Type B pancreatic cell (in vitro differentiated cells): ENCODE data around the gene UNC5C. TPM values are rescaled to one million over a fixed set of nuclear protein-coding genes. Genes with fewer than 3 reads are reported as not detected.

ENCODE experiments used
- DNase-seq: peaks from one replicate; pipeline ENCODE4 v3.0.0; 2021; ENCODE audit warnings: mixed read lengths; ENCODE audit not compliant: unreplicated experiment; ENCODE audit errors: extremely low spot score
- H3K27ac Mint-ChIP-seq: 2 replicates; pipeline ENCODE4 v1.8.0; 2021; ENCODE audit warnings: mild to moderate bottlenecking, mixed read lengths
- H3K27me3 Mint-ChIP-seq: 2 replicates; pipeline ENCODE4 v1.8.0; 2021; ENCODE audit warnings: mixed read lengths
- H3K36me3 Mint-ChIP-seq: 2 replicates; pipeline ENCODE4 v1.8.0; 2021; ENCODE audit warnings: mixed read lengths
- H3K4me1 Mint-ChIP-seq: one replicate; pipeline ENCODE4 v1.8.0; 2021; ENCODE audit warnings: mixed read lengths; ENCODE audit not compliant: unreplicated experiment
- H3K4me3 Mint-ChIP-seq: 2 replicates; pipeline ENCODE4 v1.8.0; 2021; ENCODE audit warnings: mild to moderate bottlenecking, mixed read lengths
- H3K9me3 Mint-ChIP-seq: 2 replicates; pipeline ENCODE4 v1.8.0; 2021; ENCODE audit warnings: mixed read lengths
- CTCF ChIP-seq: fragments of 200-600 bp; sonication (generic); conservative IDR thresholded peaks from 2 replicates; pipeline ENCODE4 v1.5.0; 2021; ENCODE audit warnings: antibody characterized with exemption, mild to moderate bottlenecking
- total RNA-seq: library from RNA; stranded (reverse); gene quantifications from 2 replicates; pipeline ENCODE4 v1.2.1, GENCODE V29; 2021; ENCODE audit warnings: low replicate concordance

Gene UNC5C
- total RNA-seq, 1 donor from 2014 or later, result 95.0 TPM

- no peaks in the 10 kb centered on the region for H3K9me3 Mint-ChIP-seq
- H3K27ac Mint-ChIP-seq, result peak overlapping the region; percentile 0
- peaks cover 20% of the 10 kb centered on the region for H3K4me1 Mint-ChIP-seq
- TF ChIP-seq CTCF, result no peak
- no peak overlapping the region for H3K4me3 Mint-ChIP-seq
- no peak for DNase-seq
- no peaks in the 10 kb centered on the region for H3K27me3 Mint-ChIP-seq
- H3K36me3 Mint-ChIP-seq, result peaks cover 3% of the 10 kb centered on the region
Measured at GRCh38 chr4:95129821-95130311, 418.9 kb downstream of the UNC5C start.

GRCh38 chr4:95129031-95129430 lies 419.7 kb downstream of the UNC5C start:
- no peak for DNase-seq
- Mint-ChIP-seq H3K4me3 (no peak overlapping the region), H3K27ac (no peak overlapping the region)

GRCh38 chr4:95124906-95125504 lies 423.8 kb downstream of the UNC5C start:
- no peak overlapping the region for H3K4me3 Mint-ChIP-seq
- H3K4me1 Mint-ChIP-seq, result peaks cover 14% of the 10 kb centered on the region
- TF ChIP-seq CTCF, result peak; percentile 82
- peak overlapping the region; percentile 2 for H3K27ac Mint-ChIP-seq
- no peak for DNase-seq
- no peaks in the 10 kb centered on the region for H3K9me3 Mint-ChIP-seq
- H3K36me3 Mint-ChIP-seq, result no peaks in the 10 kb centered on the region
- H3K27me3 Mint-ChIP-seq, result no peaks in the 10 kb centered on the region

More at GRCh38 chr4:95129031-95129430, 419.7 kb downstream of the UNC5C start:
- Mint-ChIP-seq H3K27me3 (no peaks in the 10 kb centered on the region), H3K4me1 (peaks cover 23% of the 10 kb centered on the region), H3K9me3 (no peaks in the 10 kb centered on the region), H3K36me3 (peaks cover 3% of the 10 kb centered on the region)
- no peak for TF ChIP-seq CTCF

GRCh38 chr4:95122001-95122400 lies 426.8 kb downstream of the UNC5C start:
- no peaks in the 10 kb centered on the region for H3K27me3 Mint-ChIP-seq
- H3K9me3 Mint-ChIP-seq, result no peaks in the 10 kb centered on the region
- peaks cover 22% of the 10 kb centered on the region for H3K4me1 Mint-ChIP-seq
- DNase-seq, result no peak
- no peak overlapping the region for H3K27ac Mint-ChIP-seq
- H3K4me3 Mint-ChIP-seq, result no peak overlapping the region
- H3K36me3 Mint-ChIP-seq, result no peaks in the 10 kb centered on the region
- no peak for TF ChIP-seq CTCF

GRCh38 chr4:95120456-95120855 lies 428.3 kb downstream of the UNC5C start:
- no peaks in the 10 kb centered on the region for H3K27me3 Mint-ChIP-seq
- no peak overlapping the region for H3K27ac Mint-ChIP-seq
- H3K4me3 Mint-ChIP-seq, result no peak overlapping the region
- peaks cover 19% of the 10 kb centered on the region for H3K4me1 Mint-ChIP-seq
- no peak for TF ChIP-seq CTCF
- no peak for DNase-seq
- no peaks in the 10 kb centered on the region for H3K9me3 Mint-ChIP-seq
- H3K36me3 Mint-ChIP-seq, result no peaks in the 10 kb centered on the region
